ENCODE results near the gene MARCHF10. TPM values are rescaled to one million over a fixed set of nuclear protein-coding genes. Genes with fewer than 3 reads are reported as not detected.

The MARCHF10 gene
- total RNA-seq, 2 experiments from 2014 or later, result not detected

DNA sequence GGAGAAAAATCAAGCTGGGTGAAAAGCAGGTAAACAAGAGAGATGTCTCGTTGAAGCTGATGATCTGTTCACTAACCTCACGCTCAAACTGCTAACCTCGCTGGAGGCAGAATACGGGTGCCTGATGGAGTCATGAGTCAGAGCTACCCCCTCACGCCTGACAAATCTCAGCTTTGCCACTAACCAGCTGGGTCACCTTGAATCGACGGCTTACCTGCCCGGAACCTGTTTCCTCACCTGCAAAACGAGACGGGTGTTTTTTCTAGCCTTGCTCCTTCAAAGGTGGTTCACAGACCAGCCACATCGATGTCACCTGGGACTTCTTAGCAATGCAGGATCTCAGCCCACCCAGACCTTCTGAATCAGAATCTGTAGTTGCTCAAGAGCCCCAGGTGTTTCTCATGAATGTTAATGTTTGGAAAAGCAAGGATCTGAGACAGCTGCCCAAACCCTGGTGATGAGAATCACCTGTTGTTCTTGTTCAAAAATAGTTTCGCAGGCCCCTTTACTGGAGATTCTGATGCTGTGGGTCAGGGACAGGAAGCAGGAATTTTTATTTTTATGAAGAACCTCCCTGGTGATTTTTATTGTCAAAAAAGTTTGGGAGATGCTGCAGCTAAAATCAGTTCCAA is 56.9 kb downstream of the MARCHF10 start:
- ATAC-seq, result no peak
- DNase-seq, result no peak
- no peaks in the 10 kb centered on the region for H3K9me3 Mint-ChIP-seq
- H3K27ac Mint-ChIP-seq, result no peak overlapping the region
- ChIA-PET CTCF (interaction anchor here (0.9 kb wide), 1 partner anchor 655 kb away, joined by 3 read pairs; no protein-coding TSS in a partner anchor), POLR2A (no interaction called here)
- H3K4me1 Mint-ChIP-seq (ENCODE audit: low read depth), result no peaks in the 10 kb centered on the region
- intact Hi-C loops (cut with micrococcal nuclease), result no loop called here
- no peaks in the 10 kb centered on the region for H3K36me3 Mint-ChIP-seq (ENCODE audit: low read depth)
- H3K4me3 Mint-ChIP-seq, result no peak overlapping the region
- H3K27me3 Mint-ChIP-seq, result no peaks in the 10 kb centered on the region
- TF ChIP-seq, protein P1, sequence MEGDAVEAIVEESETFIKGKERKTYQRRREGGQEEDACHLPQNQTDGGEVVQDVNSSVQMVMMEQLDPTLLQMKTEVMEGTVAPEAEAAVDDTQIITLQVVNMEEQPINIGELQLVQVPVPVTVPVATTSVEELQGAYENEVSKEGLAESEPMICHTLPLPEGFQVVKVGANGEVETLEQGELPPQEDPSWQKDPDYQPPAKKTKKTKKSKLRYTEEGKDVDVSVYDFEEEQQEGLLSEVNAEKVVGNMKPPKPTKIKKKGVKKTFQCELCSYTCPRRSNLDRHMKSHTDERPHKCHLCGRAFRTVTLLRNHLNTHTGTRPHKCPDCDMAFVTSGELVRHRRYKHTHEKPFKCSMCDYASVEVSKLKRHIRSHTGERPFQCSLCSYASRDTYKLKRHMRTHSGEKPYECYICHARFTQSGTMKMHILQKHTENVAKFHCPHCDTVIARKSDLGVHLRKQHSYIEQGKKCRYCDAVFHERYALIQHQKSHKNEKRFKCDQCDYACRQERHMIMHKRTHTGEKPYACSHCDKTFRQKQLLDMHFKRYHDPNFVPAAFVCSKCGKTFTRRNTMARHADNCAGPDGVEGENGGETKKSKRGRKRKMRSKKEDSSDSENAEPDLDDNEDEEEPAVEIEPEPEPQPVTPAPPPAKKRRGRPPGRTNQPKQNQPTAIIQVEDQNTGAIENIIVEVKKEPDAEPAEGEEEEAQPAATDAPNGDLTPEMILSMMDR (IDR thresholded peaks at IDR 0.05), result no peak

DNA sequence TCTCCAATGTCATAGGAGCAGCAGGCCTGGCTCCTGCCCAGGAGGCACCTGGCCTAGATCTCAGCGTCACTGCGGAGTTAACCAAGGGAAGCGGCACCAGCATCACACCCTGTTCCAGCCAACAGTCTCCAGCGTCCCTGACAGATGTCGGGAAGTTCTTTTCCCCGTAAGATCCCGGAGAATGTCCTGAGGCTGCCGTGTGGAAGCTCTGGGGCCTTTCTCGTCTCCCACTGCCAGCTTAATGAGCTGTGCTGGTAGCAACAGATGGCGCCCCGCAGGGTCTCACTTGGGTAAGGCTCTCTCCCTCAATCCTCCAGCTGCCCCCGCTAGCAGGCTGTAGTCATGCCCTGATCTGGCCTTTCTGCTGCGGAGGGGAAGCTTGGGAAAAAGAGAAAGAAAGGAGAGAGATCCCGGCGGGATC is 57.5 kb downstream of the MARCHF10 start:
- H3K36me3 Mint-ChIP-seq (ENCODE audit: low read depth), result no peaks in the 10 kb centered on the region
- no peak overlapping the region for H3K27ac Mint-ChIP-seq
- no peaks in the 10 kb centered on the region for H3K27me3 Mint-ChIP-seq
- CTCF ChIA-PET, result interaction anchor here (0.9 kb wide), 1 partner anchor 655 kb away, joined by 3 read pairs; no protein-coding TSS in a partner anchor
- intact Hi-C loops (cut with micrococcal nuclease), result no loop called here
- ATAC-seq (no peak), DNase-seq (no peak)
- no peak overlapping the region for H3K4me3 Mint-ChIP-seq
- H3K9me3 Mint-ChIP-seq, result no peaks in the 10 kb centered on the region
- TF ChIP-seq, protein P1 (IDR thresholded peaks at IDR 0.05), result no peak
- POLR2A ChIA-PET, result no interaction called here
- H3K4me1 Mint-ChIP-seq (ENCODE audit: low read depth), result no peaks in the 10 kb centered on the region

DNA sequence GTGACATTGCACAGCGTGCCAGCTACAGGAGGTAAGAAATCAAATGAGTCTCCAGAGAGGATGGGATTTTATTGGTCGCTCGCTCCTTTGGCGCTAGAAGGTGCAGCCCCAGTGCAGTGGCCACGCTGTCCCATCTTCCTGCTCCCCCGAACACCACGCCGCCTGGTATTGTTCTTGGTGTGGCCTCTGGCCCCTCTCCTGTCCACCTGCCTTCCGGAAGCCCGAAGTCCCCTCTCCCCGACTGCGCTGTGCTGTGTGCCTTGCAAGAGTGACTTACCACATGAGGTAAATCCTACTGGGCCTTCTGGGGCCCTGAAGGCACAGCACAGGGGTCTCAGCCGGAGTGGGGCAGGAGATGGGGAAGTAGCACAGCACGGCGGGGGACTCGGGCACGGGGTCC is 58.2 kb downstream of the MARCHF10 start:
- TF ChIP-seq, protein P1 (IDR thresholded peaks at IDR 0.05), result no peak
- intact Hi-C loops (cut with micrococcal nuclease), result no loop called here
- H3K4me3 Mint-ChIP-seq, result no peak overlapping the region
- H3K9me3 Mint-ChIP-seq, result no peaks in the 10 kb centered on the region
- H3K4me1 Mint-ChIP-seq (ENCODE audit: low read depth), result no peaks in the 10 kb centered on the region
- ChIA-PET POLR2A (no interaction called here), CTCF (no interaction called here)
- ATAC-seq, result no peak
- no peaks in the 10 kb centered on the region for H3K27me3 Mint-ChIP-seq
- H3K27ac Mint-ChIP-seq, result no peak overlapping the region
- no peak for DNase-seq
- H3K36me3 Mint-ChIP-seq (ENCODE audit: low read depth), result no peaks in the 10 kb centered on the region

DNA sequence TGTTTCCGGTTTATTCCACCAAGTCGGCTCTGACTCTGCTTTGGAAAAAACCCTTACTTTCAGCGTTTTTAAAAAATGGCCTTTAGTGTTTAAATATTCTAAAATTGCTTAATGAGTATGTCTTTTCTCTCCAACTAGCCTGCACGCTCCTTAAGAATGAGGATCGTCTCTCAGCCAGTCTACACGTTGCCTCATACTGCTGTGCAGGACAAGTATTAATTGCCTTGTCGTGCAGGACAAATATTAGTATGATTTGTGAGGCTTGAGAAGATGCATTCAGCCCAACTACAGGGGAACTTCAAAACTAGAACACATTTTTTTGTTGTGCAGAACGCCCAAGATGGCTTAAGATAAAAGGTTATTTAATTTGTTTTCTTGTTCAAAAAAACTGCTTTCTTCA is 61.2 kb downstream of the MARCHF10 start:
- Mint-ChIP-seq H3K27me3 (peaks cover 5% of the 10 kb centered on the region), H3K4me3 (no peak overlapping the region), H3K4me1 (ENCODE audit: low read depth) (no peaks in the 10 kb centered on the region), H3K9me3 (no peaks in the 10 kb centered on the region), H3K36me3 (ENCODE audit: low read depth) (no peaks in the 10 kb centered on the region), H3K27ac (no peak overlapping the region)
- intact Hi-C loops (cut with micrococcal nuclease), result no loop called here
- TF ChIP-seq, protein P1 (IDR thresholded peaks at IDR 0.05), result no peak
- ChIA-PET CTCF (no interaction called here), POLR2A (no interaction called here)
- DNase-seq (no peak), ATAC-seq (no peak)

DNA sequence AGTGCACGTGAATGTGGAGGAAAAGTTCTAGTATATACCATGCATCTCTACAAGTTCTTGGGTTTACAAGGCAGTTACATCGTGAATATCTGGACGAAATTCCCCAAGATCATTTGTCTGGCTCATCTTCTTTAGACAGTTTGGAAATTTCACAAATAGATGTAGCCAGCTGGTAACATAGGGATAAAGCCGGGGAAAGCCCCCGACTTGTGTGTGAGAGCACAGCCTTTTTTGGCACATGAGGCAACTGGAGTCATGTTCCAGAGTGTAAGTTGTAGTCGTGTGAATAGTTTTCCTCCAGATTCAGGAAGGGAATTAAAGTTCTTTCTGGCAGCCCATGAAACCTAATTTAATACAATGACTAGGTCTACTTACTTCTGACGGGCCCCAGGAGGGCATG is 62.3 kb downstream of the MARCHF10 start:
- intact Hi-C loops (cut with micrococcal nuclease), result no loop called here
- CTCF ChIA-PET, result no interaction called here
- Mint-ChIP-seq H3K36me3 (ENCODE audit: low read depth) (no peaks in the 10 kb centered on the region), H3K4me1 (ENCODE audit: low read depth) (no peaks in the 10 kb centered on the region), H3K27me3 (peaks cover 5% of the 10 kb centered on the region), H3K9me3 (no peaks in the 10 kb centered on the region), H3K4me3 (no peak overlapping the region), H3K27ac (no peak overlapping the region)
- POLR2A ChIA-PET, result no interaction called here
- ATAC-seq (no peak), DNase-seq (no peak)
- TF ChIP-seq, protein P1 (IDR thresholded peaks at IDR 0.05), result no peak

Data from activated CD8-positive, alpha-beta T cell treated with anti-CD3 and anti-CD28 coated beads for 36 hours (primary cell).